Measurements from ENCODE around the gene STK11IP.

DNA sequence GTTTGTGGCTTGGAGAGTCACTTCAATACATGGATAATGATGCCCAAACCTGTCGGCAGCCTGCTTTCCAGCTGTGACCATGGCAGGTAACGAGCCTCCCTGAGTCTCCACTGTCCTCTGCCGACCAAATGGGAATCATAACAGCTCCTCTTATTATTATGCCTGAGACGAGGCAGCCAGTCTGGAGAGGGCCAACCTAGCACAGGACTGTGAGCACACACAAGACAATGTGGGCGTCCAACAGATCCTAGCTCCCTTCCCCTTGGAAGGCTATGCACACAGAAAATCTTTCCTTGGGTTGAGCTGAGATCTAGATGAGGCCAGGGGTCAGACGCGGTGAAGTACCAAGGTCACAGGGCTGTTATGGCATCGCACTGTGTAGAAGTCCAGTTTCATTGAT is 28.9 kb downstream of the STK11IP start:
- TF ChIP-seq POLR2A (IDR thresholded peaks at IDR 0.05; ENCODE audit: low read depth, low read length) = no peak
- TF ChIP-seq SUZ12 (IDR thresholded peaks at IDR 0.05; ENCODE audit: unreplicated experiment) = no peak
- no peak for TF ChIP-seq SIN3A (IDR thresholded peaks at IDR 0.05; ENCODE audit: low read depth, low read length)
- TF ChIP-seq CTCF (IDR thresholded peaks at IDR 0.05 in 2 of 3, conservative IDR thresholded peaks at IDR 0.05 in 1 of 3; ENCODE audit: control insufficient read depth in 2 of 3, extremely low read depth in 1 of 3, insufficient read depth in 1 of 3, low read depth in 3 of 3, low read length in 3 of 3) = no peak
- TF ChIP-seq USF2 (IDR thresholded peaks at IDR 0.05; ENCODE audit: borderline replicate concordance, low read depth, low read length) = no peak
- TF ChIP-seq GABPA (IDR thresholded peaks at IDR 0.05; ENCODE audit: low read depth) = no peak
- TF ChIP-seq SMAD1 (IDR thresholded peaks at IDR 0.05; ENCODE audit: low read depth, partially characterized antibody) = no peak
- no peak for TF ChIP-seq MTA3 (IDR thresholded peaks at IDR 0.05; ENCODE audit: borderline replicate concordance, low read length)
